Osteocyte (in vitro differentiated cells): ENCODE results near the gene TESK1. TPM values are rescaled to one million over a fixed set of nuclear protein-coding genes. Genes with fewer than 3 reads are reported as not detected.
"Not testable (repeated sequence)": the region's sequence is repeated elsewhere in the genome, so short reads cannot be mapped to it uniquely, and the experiment has no call there.

Experiments
- DNase-seq: peaks from one replicate; pipeline ENCODE4 v3.0.0; 2021; ENCODE audit warnings: mixed read lengths; ENCODE audit not compliant: unreplicated experiment; ENCODE audit errors: extremely low spot score
- H3K27ac Mint-ChIP-seq: one replicate; pipeline ENCODE4 v1.8.0; 2021; ENCODE audit warnings: mild to moderate bottlenecking, mixed read lengths; ENCODE audit not compliant: unreplicated experiment
- H3K27me3 Mint-ChIP-seq: one replicate; pipeline ENCODE4 v1.8.0; 2021; ENCODE audit warnings: mixed read lengths; ENCODE audit not compliant: unreplicated experiment
- H3K36me3 Mint-ChIP-seq: one replicate; pipeline ENCODE4 v1.8.0; 2021; ENCODE audit warnings: mixed read lengths; ENCODE audit not compliant: unreplicated experiment
- H3K4me1 Mint-ChIP-seq: one replicate; pipeline ENCODE4 v1.8.0; 2021; ENCODE audit warnings: mixed read lengths; ENCODE audit not compliant: unreplicated experiment
- H3K4me3 Mint-ChIP-seq: one replicate; pipeline ENCODE4 v1.8.0; 2021; ENCODE audit warnings: mild to moderate bottlenecking, moderate library complexity, mixed read lengths; ENCODE audit not compliant: unreplicated experiment
- H3K9me3 Mint-ChIP-seq: one replicate; pipeline ENCODE4 v1.8.0; 2021; ENCODE audit warnings: mixed read lengths; ENCODE audit not compliant: unreplicated experiment
- total RNA-seq: library from RNA; stranded (reverse); gene quantifications from 2 replicates; pipeline ENCODE4 v1.2.1, GENCODE V29; 2021
- TF ChIP-seq, protein P1 (sequence below): fragments of 200-600 bp; sonication (generic); IDR thresholded peaks from 2 replicates; pipeline ENCODE4 v1.5.0; 2021; ENCODE audit warnings: antibody characterized with exemption, mild to moderate bottlenecking, moderate library complexity

Gene TESK1
- total RNA-seq, 1 donor from 2014 or later = 53.5 TPM

DNA sequence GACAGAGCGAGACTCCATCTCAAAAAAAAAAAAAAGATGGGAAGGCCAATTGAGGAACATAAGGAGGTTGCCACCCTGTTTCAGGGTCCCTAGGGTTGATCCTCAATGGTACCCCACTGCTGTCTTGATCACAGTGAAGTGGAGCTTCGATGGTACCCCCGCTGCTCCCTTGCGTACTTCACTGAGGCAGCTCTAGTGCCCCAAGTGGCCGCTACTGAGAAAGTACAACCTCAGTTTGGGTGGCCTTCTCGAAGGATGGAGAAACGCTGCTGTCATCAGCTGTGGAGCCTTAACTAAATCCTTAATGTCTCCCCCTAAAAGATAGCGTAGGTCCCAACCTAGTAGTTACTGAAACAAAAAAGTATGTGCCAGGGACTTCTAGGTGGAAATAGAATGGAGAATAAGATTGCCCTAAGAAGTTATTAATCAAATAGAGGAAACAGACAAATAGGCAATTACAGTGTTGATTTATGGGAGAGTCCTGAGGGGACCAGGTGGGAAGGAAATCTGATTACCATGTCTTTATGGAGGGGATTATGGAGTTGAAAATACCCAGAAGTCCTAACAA is 6.3 kb downstream of the TESK1 start:
- peaks cover 11% of the 10 kb centered on the region for H3K36me3 Mint-ChIP-seq
- H3K9me3 Mint-ChIP-seq = no peaks in the 10 kb centered on the region
- TF ChIP-seq, protein P1, sequence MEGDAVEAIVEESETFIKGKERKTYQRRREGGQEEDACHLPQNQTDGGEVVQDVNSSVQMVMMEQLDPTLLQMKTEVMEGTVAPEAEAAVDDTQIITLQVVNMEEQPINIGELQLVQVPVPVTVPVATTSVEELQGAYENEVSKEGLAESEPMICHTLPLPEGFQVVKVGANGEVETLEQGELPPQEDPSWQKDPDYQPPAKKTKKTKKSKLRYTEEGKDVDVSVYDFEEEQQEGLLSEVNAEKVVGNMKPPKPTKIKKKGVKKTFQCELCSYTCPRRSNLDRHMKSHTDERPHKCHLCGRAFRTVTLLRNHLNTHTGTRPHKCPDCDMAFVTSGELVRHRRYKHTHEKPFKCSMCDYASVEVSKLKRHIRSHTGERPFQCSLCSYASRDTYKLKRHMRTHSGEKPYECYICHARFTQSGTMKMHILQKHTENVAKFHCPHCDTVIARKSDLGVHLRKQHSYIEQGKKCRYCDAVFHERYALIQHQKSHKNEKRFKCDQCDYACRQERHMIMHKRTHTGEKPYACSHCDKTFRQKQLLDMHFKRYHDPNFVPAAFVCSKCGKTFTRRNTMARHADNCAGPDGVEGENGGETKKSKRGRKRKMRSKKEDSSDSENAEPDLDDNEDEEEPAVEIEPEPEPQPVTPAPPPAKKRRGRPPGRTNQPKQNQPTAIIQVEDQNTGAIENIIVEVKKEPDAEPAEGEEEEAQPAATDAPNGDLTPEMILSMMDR = peak; percentile 66
- H3K4me3 Mint-ChIP-seq = no peak overlapping the region
- H3K27me3 Mint-ChIP-seq = peaks cover 31% of the 10 kb centered on the region
- peaks cover 8% of the 10 kb centered on the region for H3K4me1 Mint-ChIP-seq
- no peak for DNase-seq
- no peak overlapping the region for H3K27ac Mint-ChIP-seq

DNA sequence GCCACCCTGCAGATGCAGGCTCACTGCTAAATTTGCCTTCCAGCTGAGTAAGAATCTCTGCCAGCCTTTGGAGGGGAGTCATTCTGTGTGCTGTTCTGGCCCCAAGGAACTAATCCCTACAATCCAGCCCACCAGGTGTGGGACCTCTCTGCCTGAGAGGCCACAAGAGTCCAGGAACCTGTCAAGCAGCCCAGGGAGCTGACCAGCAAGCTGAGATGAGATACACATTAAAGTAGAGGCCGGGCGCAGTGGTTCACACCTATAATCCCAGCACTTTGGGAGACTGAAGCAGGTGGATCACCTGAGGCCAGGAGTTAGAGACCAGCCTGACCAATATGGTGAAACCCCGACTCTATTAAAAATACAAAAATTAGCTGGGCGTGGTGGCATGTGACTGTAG is 7.0 kb downstream of the TESK1 start:
- not testable (repeated sequence) for DNase-seq, H3K4me3 Mint-ChIP-seq, H3K9me3 Mint-ChIP-seq, H3K27ac Mint-ChIP-seq, H3K4me1 Mint-ChIP-seq, H3K36me3 Mint-ChIP-seq
- peaks cover 35% of the 10 kb centered on the region for H3K27me3 Mint-ChIP-seq

DNA sequence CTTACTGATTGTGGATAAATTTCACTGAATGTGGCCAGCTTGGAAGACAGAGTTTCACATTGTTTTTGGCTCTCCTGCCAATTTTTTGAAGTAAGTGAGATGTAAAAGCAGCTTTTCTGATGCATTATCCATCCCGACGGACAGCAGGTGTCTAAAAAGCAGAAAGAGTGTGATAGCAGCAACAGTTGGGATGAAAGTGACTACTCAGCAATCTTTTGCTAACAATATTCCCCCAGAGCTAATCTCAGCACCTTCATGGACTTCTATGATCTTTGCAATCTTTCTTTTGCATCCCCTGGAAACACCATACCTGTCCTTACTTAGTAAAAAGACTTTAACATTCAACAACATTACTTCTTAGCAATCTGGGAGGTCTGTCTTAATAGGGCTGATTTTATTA is 7.8 kb downstream of the TESK1 start:
- no peaks in the 10 kb centered on the region for H3K9me3 Mint-ChIP-seq
- H3K4me1 Mint-ChIP-seq = peaks cover 4% of the 10 kb centered on the region
- peaks cover 3% of the 10 kb centered on the region for H3K36me3 Mint-ChIP-seq
- no peak for DNase-seq
- TF ChIP-seq, protein P1 = no peak
- peaks cover 43% of the 10 kb centered on the region for H3K27me3 Mint-ChIP-seq
- no peak overlapping the region for H3K4me3 Mint-ChIP-seq
- no peak overlapping the region for H3K27ac Mint-ChIP-seq

DNA sequence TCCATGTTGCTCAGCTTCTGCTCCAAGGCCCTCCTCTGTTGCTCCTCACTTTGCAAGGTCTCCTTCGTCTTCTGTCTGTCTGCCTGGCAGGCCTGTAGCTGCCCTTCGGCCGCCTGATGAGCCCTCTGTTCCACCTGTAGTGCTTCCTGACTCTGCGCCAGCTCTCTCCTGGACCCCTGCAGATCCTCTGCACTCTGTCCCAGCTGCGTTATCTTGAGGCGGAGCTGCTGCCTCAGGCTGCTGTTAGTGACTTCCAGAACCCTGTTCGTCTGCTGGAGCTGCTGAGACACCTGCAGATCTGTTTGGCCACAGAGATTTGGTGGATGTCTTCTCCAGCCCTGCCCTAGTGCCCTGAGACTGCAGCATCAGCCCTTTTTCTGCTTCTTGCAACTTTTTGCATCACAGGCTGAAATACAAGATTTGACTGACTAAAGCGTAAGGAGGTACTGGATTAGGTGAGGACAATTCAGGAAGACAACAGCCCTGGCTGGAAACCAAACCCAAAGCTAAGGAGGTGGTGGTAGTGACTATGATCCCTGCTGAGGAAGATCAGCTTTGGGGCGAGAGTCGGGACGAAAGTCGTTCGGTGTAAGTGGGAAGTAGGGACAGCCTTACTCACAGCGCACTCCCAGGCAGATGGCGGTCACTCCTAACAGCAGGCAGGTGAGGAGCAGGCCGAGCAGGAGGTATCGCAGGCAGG is 11.1 kb downstream of the TESK1 start:
- Mint-ChIP-seq H3K27ac (no peak overlapping the region), H3K4me3 (peak overlapping the region; percentile 40)

DNA sequence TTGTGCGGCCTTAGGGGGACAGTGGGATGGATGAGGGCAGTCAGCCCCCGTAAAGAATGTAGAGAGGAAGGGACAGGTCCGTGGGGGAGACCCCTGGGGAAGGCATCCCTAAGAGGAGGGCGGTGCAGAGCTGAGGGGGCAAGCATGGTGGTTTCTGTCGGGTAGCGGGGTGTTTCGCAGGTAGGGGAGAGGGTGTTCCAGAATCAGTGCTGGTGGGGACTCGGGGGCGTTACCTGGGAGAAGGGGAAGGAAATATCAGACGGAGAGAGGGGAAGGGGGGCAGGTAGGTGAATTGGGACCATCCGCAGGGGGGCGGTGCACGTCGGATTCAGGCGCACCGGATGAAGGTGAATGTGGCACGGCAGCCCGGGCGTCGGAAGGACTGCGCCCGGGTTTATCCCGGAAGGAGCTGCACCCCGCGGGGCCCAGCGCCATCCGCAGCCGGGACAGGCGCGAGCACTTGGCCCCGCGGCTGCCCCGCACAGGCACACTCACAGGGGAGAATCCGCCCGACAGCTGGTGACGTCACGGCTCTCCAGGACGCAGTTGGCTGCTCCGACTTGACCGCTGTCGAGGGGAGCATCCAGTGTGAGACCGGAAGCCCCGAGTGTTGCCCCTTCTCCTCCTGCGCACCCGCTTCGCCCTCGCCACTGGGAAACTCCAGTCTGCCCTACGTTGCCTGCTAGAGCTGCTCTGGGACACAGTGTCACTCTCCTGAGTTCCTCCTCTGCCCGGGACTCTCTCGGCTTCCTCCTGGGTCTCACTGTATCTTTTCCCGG is 11.8 kb downstream of the TESK1 start:
- no peaks in the 10 kb centered on the region for H3K9me3 Mint-ChIP-seq
- H3K4me1 Mint-ChIP-seq = peaks cover 6% of the 10 kb centered on the region
- no peak overlapping the region for H3K27ac Mint-ChIP-seq
- H3K36me3 Mint-ChIP-seq = no peaks in the 10 kb centered on the region
- H3K27me3 Mint-ChIP-seq = peaks cover 49% of the 10 kb centered on the region
- no peak for DNase-seq
- TF ChIP-seq, protein P1 = no peak
- peak overlapping the region; percentile 40 for H3K4me3 Mint-ChIP-seq

More for the DNA sequence above, 11.1 kb downstream of the TESK1 start:
- Mint-ChIP-seq H3K36me3 (no peaks in the 10 kb centered on the region), H3K27me3 (peaks cover 48% of the 10 kb centered on the region), H3K4me1 (peaks cover 6% of the 10 kb centered on the region), H3K9me3 (no peaks in the 10 kb centered on the region)
- TF ChIP-seq, protein P1 = no peak
- DNase-seq = no peak
